HL-60 (cell line): ENCODE results near the gene PTGER2.

Source experiments
- GABPA ChIP-seq: IDR thresholded peaks from 2 replicates; pipeline ENCODE4 v1.6.1; 2012; ENCODE audit warnings: low read depth
- POLR2AphosphoS5 ChIP-seq: IDR thresholded peaks from 2 replicates; pipeline ENCODE4 v1.6.1; 2012; ENCODE audit warnings: low read depth
- SPI1 ChIP-seq: IDR thresholded peaks from 2 replicates; pipeline ENCODE4 v1.6.1; 2012; ENCODE audit warnings: low read depth, mild to moderate bottlenecking, borderline replicate concordance
- TF ChIP-seq, protein P1 (sequence below): IDR thresholded peaks from one replicate; pipeline ENCODE4 v1.5.1; 2011; ENCODE audit warnings: low read length, control low read depth, inconsistent platforms; ENCODE audit not compliant: insufficient read depth
- TF ChIP-seq, protein P2 (sequence below): IDR thresholded peaks from 2 replicates; pipeline ENCODE4 v1.6.1; 2012; ENCODE audit warnings: low read depth; ENCODE audit not compliant: insufficient replicate concordance

- TF ChIP-seq, protein P1, sequence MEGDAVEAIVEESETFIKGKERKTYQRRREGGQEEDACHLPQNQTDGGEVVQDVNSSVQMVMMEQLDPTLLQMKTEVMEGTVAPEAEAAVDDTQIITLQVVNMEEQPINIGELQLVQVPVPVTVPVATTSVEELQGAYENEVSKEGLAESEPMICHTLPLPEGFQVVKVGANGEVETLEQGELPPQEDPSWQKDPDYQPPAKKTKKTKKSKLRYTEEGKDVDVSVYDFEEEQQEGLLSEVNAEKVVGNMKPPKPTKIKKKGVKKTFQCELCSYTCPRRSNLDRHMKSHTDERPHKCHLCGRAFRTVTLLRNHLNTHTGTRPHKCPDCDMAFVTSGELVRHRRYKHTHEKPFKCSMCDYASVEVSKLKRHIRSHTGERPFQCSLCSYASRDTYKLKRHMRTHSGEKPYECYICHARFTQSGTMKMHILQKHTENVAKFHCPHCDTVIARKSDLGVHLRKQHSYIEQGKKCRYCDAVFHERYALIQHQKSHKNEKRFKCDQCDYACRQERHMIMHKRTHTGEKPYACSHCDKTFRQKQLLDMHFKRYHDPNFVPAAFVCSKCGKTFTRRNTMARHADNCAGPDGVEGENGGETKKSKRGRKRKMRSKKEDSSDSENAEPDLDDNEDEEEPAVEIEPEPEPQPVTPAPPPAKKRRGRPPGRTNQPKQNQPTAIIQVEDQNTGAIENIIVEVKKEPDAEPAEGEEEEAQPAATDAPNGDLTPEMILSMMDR: no peak
- TF ChIP-seq, protein P2, sequence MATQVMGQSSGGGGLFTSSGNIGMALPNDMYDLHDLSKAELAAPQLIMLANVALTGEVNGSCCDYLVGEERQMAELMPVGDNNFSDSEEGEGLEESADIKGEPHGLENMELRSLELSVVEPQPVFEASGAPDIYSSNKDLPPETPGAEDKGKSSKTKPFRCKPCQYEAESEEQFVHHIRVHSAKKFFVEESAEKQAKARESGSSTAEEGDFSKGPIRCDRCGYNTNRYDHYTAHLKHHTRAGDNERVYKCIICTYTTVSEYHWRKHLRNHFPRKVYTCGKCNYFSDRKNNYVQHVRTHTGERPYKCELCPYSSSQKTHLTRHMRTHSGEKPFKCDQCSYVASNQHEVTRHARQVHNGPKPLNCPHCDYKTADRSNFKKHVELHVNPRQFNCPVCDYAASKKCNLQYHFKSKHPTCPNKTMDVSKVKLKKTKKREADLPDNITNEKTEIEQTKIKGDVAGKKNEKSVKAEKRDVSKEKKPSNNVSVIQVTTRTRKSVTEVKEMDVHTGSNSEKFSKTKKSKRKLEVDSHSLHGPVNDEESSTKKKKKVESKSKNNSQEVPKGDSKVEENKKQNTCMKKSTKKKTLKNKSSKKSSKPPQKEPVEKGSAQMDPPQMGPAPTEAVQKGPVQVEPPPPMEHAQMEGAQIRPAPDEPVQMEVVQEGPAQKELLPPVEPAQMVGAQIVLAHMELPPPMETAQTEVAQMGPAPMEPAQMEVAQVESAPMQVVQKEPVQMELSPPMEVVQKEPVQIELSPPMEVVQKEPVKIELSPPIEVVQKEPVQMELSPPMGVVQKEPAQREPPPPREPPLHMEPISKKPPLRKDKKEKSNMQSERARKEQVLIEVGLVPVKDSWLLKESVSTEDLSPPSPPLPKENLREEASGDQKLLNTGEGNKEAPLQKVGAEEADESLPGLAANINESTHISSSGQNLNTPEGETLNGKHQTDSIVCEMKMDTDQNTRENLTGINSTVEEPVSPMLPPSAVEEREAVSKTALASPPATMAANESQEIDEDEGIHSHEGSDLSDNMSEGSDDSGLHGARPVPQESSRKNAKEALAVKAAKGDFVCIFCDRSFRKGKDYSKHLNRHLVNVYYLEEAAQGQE: no peak
- TF ChIP-seq POLR2AphosphoS5 (no peak), SPI1 (no peak), GABPA (no peak)
These were observed 24.1 kb downstream of the PTGER2 start for GRCh38 chr14:52338051-52338681.
